HFFc6 (cell line): ENCODE data around the gene EPN2. TPM values are rescaled to one million over a fixed set of nuclear protein-coding genes. Genes with fewer than 3 reads are reported as not detected.
A peak's percentile ranks its signal among the peaks of the same experiment; 100 is the strongest.

ENCODE experiments used
- DNase-seq: peaks from one replicate; pipeline ENCODE4 v3.0.0-alpha.2; 2018
- H3K27ac Mint-ChIP-seq: 2 replicates; pipeline ENCODE4 v1.8.0; 2020; ENCODE audit warnings: mild to moderate bottlenecking, mixed read lengths
- H3K27me3 Mint-ChIP-seq: 2 replicates; pipeline ENCODE4 v1.8.0; 2021; ENCODE audit warnings: mild to moderate bottlenecking, moderate library complexity, mixed read lengths; ENCODE audit not compliant: insufficient read depth
- H3K36me3 Mint-ChIP-seq: 2 replicates; pipeline ENCODE4 v1.8.0; 2021; ENCODE audit warnings: low read depth, mixed read lengths
- H3K4me1 Mint-ChIP-seq: 2 replicates; pipeline ENCODE4 v1.8.0; 2020; ENCODE audit warnings: low read depth, mixed read lengths
- H3K4me3 Mint-ChIP-seq: 2 replicates; pipeline ENCODE4 v1.8.0; 2020; ENCODE audit warnings: mild to moderate bottlenecking, moderate library complexity, mixed read lengths
- H3K9me3 Mint-ChIP-seq: 2 replicates; pipeline ENCODE4 v1.8.0; 2020; ENCODE audit warnings: mild to moderate bottlenecking, mixed read lengths
- CTCF ChIP-seq: fragments of 200-600 bp; sonication (generic); IDR thresholded peaks from 2 replicates; pipeline ENCODE4 v1.5.0; 2021; ENCODE audit warnings: antibody characterized with exemption, mild to moderate bottlenecking
- total RNA-seq, 6 experiments: library from RNA; stranded (reverse); fragmentation: NEBNext Ultra II Directional; extraction: Animal tissue kit (Norgen Biotek cat#: 25700); gene quantifications; 2 replicates in 1 of 6; 3 replicates in 5 of 6; pipeline ENCODE4 v1.2.3, GENCODE V29; 2021

The EPN2 gene
- total RNA-seq, 6 experiments from 2014 or later = 40.1 to 47.4 (median 42.7) TPM

- peaks cover 29% of the 10 kb centered on the region for H3K4me1 Mint-ChIP-seq
- peaks cover 1% of the 10 kb centered on the region for H3K27me3 Mint-ChIP-seq
- no peaks in the 10 kb centered on the region for H3K9me3 Mint-ChIP-seq
- peak; percentile 32; the same call in 1 of the 2 replicates for TF ChIP-seq CTCF
- H3K4me3 Mint-ChIP-seq = no peak overlapping the region
- peaks cover 7% of the 10 kb centered on the region for H3K36me3 Mint-ChIP-seq
- DNase-seq = no peak
- peak overlapping the region; percentile 46; the same call in 1 of the 2 replicates for H3K27ac Mint-ChIP-seq
Observed at GRCh38 chr17:19317359-19318095, 80.4 kb downstream of the EPN2 start.

GRCh38 chr17:19318611-19319010 is 81.4 kb downstream of the EPN2 start:
- Mint-ChIP-seq H3K4me3 (no peak overlapping the region), H3K27ac (no peak overlapping the region), H3K27me3 (peaks cover 1% of the 10 kb centered on the region), H3K36me3 (peaks cover 12% of the 10 kb centered on the region), H3K4me1 (peaks cover 24% of the 10 kb centered on the region), H3K9me3 (peaks cover under 1% of the 10 kb centered on the region)
- TF ChIP-seq CTCF = no peak
- no peak for DNase-seq

GRCh38 chr17:19319771-19320505 is 82.8 kb downstream of the EPN2 start:
- Mint-ChIP-seq H3K36me3 (peaks cover 21% of the 10 kb centered on the region), H3K4me1 (peaks cover 17% of the 10 kb centered on the region; the same call in 1 of the 2 replicates), H3K9me3 (peaks cover 10% of the 10 kb centered on the region), H3K27ac (no peak overlapping the region), H3K27me3 (no peaks in the 10 kb centered on the region), H3K4me3 (no peak overlapping the region)
- no peak for TF ChIP-seq CTCF
- no peak for DNase-seq

- peaks cover 30% of the 10 kb centered on the region for H3K36me3 Mint-ChIP-seq
- H3K9me3 Mint-ChIP-seq = peaks cover 18% of the 10 kb centered on the region
- no peak overlapping the region for H3K4me3 Mint-ChIP-seq
- H3K27me3 Mint-ChIP-seq = no peaks in the 10 kb centered on the region
- no peak overlapping the region for H3K27ac Mint-ChIP-seq
- DNase-seq = no peak
- TF ChIP-seq CTCF = no peak
- H3K4me1 Mint-ChIP-seq = peaks cover 23% of the 10 kb centered on the region
Observed at GRCh38 chr17:19320876-19321275, 83.7 kb downstream of the EPN2 start.

GRCh38 chr17:19321481-19322128 is 84.4 kb downstream of the EPN2 start:
- no peak for DNase-seq
- Mint-ChIP-seq H3K36me3 (peaks cover 31% of the 10 kb centered on the region), H3K9me3 (peaks cover 19% of the 10 kb centered on the region), H3K27me3 (no peaks in the 10 kb centered on the region), H3K4me1 (peaks cover 30% of the 10 kb centered on the region), H3K27ac (no peak overlapping the region; the same call in 1 of the 2 replicates), H3K4me3 (no peak overlapping the region)
- peak; percentile 57 for TF ChIP-seq CTCF
